Mucosa of gallbladder (tissue), 1 donor: ENCODE measurements around the gene ZNF574. TPM values are rescaled to one million over a fixed set of nuclear protein-coding genes. Genes with fewer than 3 reads are reported as not detected.
A peak's percentile ranks its signal among the peaks of the same experiment; 100 is the strongest.
"Not testable (repeated sequence)": the region's sequence is repeated elsewhere in the genome, so short reads cannot be mapped to it uniquely, and the experiment has no call there.

Source experiments
- DNase-seq: peaks from one replicate; pipeline ENCODE4 v3.0.0-alpha.2; 2020; ENCODE audit warnings: low spot score
- total RNA-seq: library from RNA; stranded (reverse); gene quantifications from one replicate; pipeline ENCODE4 v1.2.1, GENCODE V29; 2021
- donor health status: DM: no; HTN: no; CAD: no.

Gene ZNF574
- total RNA-seq, result 17.1 TPM

GRCh38 chr19:42075616-42076379 is at the start of gene ZNF574:
ZNF574 (plus strand) TSS chr19:42076166; CDS start chr19:42078607, 2,441 bp downstream.
- peak; percentile 99 for DNase-seq

DNA sequence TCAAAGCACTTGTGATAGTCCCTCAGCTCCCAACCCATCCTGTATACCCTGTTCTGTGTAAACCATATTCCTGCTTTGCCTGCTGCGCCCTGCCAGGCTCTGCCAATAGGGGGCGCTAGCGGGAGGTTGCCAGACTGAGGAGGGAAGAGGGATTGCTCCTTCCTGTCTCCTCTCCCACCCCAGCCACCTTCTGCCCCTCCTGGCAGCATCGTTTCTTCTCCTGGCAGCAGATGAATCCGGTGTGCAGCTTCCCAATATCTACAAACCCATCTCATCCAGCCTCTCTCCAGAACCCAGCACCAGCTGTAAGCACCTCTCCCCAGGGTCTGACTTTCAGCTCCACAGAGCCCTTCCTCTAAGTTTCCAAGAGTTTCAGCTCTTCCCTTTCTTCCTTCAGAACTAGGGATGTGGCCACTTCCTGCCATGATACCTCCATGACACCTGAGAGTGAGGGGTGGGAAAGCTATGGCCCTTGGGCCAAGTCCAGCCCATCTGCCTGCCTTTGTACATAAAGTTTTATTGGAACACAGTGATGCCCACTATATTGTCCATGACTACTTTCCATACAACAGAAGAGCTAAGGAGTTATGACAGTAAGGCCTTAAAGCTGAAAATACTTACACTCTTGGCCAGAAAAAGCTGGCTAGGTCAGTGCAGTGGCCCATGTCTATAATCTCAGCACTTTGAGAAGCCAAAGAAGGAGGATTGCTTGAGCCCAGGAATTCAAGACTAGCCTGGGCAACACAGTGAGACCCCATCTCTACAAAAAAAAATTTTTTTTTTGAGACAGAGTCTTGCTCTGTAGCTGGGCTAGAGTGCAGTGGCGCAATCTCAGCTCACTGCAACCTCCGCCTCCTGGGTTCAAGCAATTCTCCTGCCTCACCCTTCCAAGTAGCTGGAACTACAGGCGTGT is 47.4 kb upstream of the ZNF574 start:
- DNase-seq, result no peak

DNA sequence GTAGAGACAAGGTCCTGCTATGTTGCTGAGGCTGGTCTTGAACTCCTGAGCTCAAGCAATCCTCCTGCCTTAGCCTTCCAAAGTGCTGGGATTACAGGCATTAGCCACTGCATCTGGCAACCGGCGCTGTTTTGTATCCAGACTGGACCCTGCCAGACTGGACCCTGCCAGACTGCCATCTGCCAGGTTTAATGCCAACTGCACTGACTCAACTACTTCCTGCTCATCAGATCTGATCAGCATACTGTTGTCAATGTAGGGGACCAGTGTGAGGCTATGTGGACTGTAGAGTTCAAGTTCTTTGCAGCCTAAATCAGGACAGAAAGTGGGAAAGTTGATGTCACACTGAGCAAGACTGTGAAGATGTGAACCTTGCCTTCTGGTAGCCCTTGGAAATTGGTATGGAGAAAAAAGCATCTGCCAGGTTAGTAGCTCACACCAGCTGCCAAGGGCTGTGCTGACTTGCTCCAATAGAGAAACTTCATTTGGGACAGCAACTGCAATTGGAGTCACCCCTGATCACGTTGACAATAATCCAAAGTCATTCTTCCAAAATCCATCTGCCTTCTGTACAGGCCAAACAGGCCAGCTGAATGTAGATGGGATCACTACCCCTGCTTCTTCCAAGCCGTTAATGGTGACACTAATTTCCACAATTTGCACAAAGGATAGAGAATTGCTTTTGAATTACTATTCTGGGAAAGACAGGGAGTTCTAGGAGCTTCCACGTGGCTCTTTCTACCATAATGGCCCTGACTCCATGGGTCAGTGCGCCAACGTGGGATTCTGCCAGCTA is 45.1 kb upstream of the ZNF574 start:
- no peak for DNase-seq

DNA sequence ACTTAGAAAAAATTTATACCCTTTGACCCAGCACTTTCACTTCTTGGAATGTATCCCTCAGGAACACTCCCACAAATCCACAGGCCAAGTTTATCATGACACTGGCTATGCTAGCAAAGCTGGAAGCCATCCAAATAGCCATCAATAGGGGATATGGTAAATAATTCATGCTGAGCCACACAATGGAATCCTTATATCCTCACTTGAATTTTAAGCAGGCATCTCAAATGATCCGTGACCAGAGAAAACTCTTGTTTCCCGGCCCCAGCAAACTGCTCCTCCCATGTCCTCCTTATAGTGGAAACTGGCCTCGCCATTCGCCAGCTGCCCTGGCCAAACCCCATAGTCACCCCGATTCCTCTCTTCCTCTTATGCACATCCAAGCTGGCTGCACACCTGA is 43.5 kb upstream of the ZNF574 start:
- no peak for DNase-seq

GRCh38 chr19:42033413-42033812 is 42.6 kb upstream of the ZNF574 start:
- no peak for DNase-seq

- peak; percentile 42 for DNase-seq
Observed at GRCh38 chr19:42034640-42035391, 41.1 kb upstream of the ZNF574 start.

DNA sequence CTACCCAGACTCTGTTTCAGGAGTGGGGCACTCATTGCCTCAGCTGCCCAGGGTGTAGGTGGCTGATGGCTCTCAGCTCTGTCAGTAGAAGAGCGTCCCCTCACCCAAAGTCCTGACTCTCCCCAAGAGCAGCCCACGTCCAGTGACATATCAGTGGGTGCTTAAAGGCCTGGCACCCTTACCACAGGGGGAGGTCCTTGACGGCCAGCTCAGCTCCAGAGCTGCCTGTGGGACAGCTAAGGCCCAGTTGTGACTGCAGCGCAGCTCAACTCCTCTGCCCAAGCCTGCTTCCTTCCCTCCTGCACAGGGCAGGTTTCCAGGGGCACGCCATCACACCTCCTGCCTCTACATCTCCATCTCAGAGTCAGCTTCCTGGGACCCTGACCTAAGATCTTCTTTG is 38.3 kb upstream of the ZNF574 start:
- DNase-seq, result no peak

DNA sequence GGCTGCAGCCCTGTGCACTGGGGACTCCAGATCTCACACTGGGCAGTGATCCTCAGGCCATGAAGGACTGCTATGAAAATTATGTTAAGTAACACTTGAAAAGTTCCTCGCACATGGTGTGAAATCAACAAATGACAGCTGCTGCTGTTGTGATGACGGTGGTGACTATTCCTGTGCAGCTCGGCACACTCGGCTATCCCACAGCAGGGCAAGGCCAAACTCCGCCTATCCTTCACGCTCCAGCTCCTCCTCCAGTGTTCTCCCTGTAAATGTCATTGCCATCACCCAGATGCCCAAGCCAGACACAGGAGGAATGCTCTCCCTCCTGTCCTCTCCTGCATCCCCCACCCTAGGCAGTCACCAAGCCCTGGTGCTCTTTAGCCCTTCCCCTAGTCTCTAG is 37.3 kb upstream of the ZNF574 start:
- no peak for DNase-seq

DNA sequence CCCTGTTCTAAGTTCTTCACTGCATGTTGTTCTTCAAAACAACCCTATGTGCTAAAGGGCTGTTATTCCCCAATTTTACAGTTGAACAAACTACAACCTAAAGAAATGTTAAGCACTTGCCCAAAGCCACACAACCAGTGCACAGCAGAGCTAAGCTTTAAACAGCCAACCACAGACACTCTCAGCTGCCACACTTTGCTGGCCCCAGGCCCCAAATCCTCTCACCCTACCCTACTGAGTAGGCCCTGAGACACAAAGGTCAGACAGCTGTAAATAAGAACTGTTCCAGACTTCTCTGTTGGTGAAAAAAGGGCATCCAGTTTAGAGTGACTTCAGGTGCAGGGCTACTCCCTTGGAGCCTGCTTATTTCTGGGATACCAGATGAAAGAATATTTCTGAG is 35.9 kb upstream of the ZNF574 start:
- no peak for DNase-seq

- DNase-seq, result not testable (repeated sequence)
Observed at GRCh38 chr19:42040491-42040890, 35.5 kb upstream of the ZNF574 start.

- DNase-seq, result no peak
Observed at GRCh38 chr19:42042455-42043170, 33.4 kb upstream of the ZNF574 start.

GRCh38 chr19:42045575-42045974 is 30.4 kb upstream of the ZNF574 start:
- no peak for DNase-seq

DNA sequence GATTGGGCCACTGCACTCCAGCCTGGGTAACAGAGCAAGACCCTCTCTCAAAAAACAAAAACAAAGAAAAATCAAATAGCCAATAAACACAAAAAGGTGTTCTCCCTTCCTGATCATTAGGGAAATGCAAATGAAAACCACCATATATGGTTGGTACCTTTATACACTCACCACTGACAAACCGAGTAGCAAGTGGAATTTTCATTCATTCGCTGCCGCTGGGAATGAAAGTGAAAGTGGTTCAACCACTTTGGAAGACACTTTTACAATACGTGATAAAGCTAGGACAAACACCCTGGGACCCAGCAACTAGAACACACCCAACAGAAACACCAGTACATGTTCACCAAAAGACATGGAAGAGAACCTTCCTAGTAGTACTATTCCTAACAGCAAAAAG is 27.0 kb upstream of the ZNF574 start:
- DNase-seq, result no peak

DNA sequence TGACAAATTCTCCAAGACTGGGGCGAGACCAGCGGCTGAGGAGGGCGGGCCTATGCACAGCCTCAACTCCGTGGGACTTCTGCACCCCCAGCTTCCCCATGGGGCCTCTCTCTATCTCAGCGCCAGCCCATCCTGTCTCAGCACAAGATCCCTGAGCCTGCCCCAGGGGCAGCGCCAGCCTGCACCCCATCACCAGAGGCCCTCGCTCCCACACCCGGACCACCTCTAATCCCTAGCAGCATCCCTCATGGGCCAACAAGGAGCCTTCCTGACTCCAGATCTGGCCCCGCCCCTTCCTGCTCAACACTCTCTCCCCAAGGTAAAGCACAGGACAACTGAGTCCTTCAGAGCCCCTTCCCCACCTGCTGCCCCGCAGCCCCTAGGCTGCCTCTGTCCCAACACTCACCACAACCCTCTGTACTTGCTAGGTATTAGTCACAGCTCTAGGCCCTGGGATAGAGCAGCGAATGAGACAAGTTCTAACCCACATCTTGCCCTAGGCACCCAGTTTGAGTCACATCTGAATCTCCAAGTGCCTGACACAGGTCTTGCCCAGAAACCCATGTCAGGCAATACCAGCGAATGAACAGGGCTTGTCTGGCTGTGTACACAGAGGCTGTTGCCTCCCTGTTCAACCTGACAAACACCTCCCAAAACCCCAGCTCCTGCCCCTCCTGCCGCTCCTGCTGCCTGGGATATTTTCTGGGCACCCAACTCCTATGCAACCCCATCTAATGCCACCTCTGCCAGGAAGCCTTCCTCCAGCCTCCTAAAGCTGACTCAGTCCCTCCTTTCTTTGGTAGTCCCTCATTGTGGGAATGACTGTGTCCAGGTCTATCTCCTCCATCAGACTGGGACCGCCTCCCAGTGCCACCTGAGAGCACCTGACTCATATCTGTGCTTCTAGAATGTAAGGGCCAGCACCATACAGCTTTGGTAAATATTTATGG is 24.5 kb upstream of the ZNF574 start:
- DNase-seq, result no peak

DNA sequence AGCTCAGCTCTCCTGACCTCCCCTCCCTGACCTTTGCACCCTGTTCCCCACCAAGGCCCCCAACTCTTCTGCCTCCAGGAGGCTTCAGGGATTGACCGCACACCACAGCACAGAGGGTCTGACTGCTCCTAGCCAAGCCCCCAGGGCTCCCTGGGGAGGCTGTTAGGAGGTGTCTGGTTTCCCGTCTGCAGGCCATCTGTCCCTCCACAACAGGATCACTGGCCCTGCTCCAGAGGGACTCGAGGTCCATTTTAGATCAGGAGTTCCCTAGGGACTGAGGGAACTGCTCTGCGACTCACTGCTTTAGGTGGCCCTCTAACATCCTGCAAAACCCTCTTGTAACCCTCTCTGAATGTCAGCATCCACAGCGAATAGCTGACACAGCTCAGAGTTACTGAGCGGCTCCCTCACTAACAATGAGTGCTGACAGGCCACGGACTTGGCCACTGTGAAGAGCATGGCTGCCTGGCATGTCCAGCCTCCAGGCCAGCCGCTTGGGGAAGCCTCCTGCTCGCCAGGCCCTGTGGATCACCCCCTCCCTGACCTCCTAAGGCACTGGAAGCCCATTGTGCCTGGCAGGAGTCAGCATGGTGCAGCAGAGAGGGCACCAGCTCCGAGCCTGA is 23.6 kb upstream of the ZNF574 start:
- no peak for DNase-seq

DNA sequence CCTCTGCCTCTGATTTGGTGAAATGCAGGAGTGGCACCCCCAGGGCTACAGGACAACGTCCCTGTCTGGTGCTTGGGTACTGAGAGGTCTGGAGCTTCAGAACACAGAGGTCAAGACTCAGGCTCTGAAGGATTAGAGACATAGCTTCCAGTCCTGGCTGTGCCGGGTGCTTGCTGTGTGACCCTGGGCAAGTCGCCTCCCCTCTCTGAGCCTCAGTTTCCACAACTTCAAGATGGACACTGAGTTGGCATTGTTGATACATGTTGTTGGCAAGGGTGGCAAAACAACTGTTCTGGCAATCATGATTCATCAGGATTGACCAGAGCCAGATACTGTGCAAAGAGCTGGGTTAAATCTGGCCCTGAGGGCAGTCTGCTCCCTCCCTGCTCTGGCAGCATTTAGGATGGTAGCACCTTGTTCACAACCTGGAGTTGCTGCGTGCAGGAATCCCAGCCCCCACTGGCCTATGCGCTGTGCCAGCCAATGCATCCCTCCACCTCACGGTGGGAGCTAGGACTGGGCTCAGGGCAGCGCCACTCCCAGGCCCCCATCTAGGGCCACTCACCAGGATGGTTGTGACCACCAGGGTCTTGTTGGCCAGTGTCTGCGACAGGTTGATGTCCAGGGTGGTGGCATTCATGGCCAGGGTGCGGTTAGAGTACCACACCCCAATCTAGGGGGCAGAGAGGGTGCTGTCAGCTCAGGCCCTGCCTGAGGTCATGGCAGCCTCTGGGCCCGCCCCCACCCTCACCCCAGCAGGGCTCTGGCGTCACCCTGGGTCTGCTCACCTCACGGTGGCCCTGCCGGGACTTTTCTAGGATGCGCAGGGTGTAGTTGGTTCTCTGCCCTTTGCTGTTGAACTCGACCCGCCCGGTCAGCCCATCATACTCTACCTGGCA is 22.7 kb upstream of the ZNF574 start:
- DNase-seq, result no peak

DNA sequence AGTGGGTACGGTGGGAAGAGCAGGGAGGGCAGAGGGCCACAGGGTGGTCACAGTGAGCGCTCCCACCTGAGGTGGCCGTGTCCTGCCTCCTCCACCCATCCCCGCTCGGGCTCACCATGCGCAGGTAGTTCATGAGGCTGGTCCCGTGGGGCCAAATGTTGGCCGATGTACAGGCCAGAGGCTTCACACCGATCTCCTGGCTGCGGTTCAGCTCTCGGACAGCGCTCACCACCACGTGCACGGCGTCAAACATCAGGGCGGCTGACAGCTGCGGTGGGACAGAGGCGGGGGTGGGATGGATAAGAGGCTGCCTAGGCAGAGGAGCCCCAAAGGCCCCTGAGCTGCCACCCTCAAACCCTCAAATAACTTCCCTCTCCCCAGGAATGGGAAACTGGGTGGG is 21.8 kb upstream of the ZNF574 start:
- no peak for DNase-seq

GRCh38 chr19:42057846-42058245 is 18.1 kb upstream of the ZNF574 start:
- DNase-seq, result no peak
